ENCODE results near the gene HORMAD2.
"Not testable (repeated sequence)": the region's sequence is repeated elsewhere in the genome, so short reads cannot be mapped to it uniquely, and the experiment has no call there.

HORMAD2 gene

DNA sequence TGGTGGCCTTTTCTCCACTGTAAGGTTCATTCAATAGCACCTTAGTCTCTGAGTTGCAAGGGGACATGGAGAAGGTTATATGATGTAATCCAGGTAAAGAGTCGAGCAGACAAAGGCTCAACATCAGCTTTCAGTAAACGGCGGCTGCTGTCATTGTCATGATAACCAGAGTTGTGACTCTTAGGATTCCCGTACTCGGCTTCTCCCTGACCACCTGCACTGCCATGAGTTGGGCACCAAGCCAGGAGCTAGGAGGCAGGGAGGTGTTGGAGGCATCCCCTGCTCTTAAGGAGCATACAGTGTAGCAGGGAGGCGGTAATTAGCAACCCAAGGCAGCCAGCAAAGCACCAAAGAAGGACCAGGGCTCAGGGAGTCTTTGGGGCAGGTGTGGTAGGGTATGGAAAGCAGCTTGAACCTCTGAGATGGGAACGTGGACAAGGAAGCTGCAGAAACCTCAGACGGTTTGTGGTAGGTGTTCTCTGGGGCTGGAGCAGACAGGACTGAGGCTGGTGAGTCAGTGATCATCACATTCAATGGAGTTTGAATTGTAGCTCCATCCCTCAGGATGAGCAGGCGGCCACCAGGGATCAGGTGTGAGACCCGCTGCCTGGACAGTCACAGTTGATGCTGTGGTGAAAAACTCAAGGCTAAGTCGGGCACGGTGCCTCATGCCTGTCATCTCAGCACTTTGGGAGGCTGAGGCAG is 134.6 kb downstream of the HORMAD2 start:
- DNase-seq = no peak

DNA sequence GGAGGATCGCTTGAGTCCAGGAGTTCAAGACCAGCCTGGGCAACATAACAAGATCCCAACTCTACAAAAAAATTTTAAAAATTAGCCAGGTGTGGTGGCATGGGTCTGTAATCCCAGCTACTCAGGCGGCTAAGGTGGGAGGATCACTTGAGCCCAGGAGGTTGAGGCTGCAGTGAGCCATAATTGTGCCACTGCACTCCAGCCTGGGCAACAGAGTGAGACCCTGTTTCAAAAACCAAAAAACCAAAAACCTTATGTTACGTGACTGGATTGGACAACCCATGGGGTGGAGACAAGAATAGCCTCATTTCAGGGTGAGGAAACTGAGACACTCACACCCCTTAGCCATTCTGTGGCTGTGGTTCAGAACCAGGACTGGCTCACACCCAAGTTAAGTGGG is 136.0 kb downstream of the HORMAD2 start:
- DNase-seq = not testable (repeated sequence)

DNA sequence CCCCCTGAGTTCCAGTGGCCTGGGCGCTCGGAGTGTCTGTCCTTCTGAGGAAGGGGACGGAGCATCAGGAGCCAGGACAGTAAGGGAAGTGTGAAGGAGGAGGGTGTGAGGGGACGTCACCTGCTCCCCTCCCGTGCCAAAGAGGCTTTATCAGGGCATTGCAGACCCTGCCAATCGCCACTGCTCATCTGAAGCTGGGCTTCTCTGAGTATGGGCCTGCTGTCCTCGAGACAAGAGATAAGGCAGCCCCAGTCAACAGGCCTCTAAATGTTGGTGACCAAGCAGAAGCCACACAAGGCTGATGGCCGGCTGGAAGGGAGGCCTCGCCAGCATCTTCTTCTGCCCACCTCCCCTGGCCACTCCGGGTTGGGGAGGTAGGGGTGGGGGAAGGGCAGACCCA is 136.4 kb downstream of the HORMAD2 start:
- DNase-seq = no peak

DNA sequence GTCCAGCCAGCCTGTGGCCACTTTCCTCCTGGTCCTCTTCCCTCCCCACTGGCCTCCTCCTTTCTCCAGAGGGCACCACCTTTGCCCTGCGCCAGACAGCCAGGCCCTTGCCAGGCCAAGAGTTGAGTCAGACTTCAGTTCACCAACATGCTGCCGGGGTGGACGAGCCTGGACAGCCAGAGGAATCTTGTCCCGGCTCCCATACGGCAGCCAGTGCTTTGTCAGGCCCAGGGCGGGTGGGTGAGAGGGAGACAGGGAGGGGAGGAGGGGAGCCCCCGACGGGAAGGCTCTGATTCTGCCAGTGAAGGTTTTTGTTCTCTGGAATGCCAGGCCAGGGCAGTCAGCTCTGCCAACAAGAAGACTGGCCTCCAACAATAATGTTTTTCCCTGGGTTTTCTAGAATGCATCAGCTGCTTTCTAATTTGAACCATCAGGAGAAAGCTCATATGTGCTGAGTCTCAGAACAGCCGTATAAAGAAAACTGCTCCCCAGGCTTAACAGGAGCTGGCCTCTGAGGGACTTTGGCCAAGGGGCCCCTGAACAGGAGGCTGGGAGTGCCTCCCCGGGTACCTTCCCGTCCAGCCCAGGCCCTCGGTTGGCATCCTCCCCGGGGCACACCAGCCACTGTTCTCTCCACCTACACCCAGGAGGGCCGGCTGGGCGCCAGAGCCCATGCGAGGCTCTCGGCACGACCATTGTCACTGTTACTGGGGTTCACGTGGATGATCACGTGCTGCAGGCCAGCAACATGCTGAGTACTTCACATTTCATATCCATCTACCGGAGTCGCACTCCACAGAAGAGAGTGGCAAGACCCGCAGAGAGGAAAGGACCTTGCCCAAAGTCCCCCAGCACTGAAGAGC is 137.7 kb downstream of the HORMAD2 start:
- DNase-seq = no peak

DNA sequence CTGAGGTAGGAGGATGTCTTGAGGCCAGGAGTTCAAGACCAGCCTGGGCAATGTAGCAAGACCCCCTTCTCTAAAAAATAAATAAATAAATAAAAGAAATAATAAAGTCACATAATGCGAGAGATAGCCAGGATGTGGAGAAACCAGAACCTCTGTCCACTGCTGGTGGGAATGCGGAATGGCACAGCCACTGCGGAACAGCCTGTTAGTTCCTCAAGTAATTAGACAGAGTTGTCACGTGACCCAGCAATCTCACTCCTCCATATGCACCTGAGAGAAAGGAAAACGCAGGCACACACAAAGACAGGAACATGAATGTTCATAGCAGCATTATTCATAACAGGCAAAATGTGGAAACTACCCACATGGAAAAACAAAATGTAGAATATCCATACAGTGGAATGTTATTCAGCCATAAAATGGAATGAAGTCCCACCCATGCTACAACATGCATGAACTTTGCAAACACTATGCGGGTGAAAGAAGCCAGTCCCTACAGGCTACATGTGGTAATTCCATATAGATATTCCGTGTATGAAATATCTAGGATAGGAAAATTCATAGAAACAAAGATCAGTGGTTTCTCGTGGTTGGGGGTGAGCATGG is 138.9 kb downstream of the HORMAD2 start:
- no peak for DNase-seq

DNA sequence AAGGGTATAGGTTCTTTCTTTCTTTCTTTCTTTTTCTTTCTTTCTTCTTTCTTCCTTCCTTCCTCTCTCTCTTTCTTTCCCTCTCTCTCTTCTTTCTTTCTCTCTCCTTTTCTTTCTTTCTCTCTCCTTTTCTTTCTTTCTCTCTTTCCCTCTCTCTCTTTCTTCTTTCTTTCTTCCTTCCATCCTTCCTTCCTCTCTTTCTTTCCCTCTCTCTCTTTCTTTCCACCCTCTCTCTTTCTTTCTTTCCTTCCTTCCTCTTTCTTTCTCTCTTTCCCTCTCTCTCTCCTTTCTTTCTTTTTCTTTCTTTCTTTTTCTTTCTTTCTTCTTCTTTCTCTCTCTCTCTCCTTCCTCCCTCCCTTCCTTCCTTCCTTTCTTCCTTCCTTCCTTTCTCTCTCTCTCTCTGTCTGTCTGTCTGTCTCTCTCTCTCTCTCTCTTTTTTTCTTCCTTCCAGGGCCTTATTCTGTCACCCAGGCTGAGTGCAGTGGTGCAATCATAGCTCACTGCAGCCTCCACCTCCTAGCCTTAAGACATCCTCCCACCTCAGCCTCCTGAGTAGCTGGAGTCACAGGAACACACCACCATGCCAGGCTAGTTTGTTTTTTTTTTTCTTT is 139.5 kb downstream of the HORMAD2 start:
- DNase-seq = no peak

DNA sequence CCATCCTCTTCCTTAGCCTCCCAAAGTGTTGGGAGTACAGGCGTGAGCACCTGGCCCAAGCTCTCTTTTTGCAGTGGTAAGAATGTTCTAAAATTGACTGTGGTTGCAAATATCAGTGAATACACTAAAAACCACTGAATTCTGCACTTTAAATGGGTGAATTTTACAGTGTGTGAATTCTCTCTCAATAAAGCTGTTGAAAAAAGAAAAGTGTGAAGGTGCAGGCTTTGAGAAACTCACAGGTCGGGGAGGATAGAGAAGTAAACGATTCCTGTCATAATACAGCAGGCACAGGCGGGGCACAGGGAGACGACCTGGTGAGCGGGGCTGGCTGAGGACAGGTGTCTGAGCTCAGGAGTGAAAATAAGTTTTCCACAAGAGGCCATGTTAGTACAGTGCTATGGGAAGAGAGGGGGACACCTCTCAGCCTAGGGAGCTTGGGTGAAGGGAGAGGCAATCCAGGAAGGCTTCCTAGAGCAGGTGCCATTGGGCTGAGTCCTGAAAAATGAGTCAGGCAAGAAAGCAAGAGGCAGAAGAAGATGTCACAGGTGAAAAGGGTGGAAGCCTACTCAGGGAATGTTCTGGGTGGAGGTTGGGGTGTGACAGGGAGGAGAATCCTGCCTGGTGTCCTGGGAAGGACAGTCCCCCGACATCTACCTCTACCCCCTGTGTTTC is 140.2 kb downstream of the HORMAD2 start:
- DNase-seq = no peak

DNA sequence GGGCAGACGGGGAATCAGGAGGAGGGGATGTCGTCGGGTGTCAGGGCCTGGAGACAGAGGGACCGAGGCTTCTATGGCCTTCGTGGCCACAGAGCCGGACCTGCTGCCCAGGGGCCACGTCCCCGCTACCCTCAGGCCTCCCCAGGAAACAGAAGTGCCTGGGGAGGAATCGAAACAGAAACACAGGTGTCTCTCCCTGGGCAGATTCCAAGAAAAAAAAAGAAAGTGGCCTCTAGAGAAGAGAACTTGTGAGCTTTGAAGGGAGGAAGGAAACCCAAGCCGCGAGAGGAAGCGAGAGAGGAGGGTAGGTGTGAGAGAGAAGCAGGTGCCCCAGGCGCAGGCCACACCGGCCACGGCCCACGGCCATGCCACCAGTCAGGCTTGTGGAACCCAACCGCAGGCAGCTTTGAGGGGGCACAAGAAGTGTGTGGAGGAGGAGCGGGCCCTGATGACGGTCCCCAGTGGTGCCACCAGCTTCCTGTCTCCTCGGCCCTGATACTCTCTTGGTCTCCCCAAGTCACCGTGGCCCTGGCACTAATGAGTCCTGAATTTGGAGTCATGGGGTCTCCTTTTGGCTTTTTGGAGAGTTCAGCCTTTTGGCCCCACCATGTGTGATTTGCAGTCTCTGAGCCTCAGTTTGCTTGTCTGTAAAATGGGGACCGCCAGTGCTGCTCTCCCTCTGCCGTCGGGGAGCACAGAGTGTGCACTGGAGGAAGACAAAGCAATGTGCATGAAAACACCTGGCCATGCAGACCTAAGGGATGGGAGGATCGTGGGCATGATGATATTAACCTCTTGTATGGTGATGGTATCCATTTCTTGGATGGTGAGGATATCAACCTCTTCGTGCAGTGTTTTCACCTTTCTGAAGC is 141.1 kb downstream of the HORMAD2 start:
- no peak for DNase-seq

DNA sequence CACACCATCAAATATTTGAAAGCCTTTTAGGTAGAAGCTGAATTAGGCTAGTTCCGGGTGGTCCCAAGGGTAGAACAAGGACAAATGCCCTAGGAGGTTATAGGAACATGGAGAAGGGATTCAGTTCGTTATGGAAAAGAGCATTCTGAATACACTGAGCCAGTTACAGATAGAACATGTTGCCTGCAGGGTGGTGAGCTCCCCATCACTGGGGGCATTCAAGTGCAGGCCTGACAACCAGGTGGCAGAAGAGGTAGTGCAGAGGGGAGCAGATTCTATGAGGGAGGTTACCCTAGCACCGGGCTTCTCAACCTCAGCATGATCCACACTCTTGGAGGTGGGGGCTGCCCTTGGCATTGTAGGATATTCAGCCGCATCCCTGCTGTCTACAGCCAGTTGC is 142.1 kb downstream of the HORMAD2 start:
- DNase-seq = no peak

DNA sequence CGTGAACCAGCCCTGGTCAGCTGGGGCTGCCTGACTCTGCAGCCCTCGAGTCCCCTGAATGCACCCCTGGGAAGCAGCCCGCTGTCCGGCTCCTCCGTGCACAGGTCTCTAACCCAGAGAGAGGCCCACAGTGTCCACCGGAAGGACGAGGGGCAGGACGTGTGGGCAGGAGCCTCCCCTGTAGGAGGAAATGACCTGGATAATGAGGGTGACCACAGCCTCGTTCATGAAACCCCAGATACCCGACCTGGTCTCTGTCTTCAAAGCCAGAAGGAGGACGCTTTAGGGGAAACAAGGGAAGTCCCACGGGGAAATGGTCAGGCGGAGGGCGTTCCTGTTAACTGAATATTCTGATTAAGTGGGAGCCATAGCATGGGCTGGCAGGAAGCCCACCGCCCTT is 143.0 kb downstream of the HORMAD2 start:
- DNase-seq = no peak

DNA sequence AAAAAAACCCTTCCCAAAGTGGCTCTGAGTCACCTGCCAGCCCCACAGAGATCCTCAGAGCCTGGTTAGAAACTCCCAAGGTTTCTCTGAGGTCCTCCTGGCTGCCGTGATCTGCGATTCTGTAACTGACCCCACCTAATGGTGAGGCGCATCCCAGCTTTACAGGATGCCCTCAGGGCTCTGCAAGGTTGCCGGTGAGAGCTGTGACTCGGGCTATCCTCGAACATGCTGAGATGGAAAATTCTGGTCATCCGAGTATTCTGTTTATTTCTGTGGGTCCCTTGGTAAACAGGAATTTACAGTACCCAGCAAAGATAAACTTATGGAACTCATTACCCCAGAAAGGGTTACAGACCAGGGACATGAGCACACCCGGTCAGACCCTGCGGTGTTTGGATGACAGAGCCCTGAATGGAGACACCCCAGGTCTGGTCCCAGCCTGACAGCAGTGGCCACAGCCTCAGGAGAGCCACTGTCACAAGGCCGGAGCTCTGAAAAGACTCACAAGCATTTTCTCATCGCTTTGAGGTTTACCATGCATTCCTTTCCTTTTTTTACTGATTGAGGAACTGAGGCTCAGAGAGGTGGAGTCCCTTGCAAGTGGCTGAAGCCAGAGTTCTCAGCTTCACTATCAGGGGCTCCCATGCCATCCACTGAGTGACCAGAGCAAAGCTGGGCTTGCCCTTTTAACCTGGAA is 144.0 kb downstream of the HORMAD2 start:
- DNase-seq = no peak

DNA sequence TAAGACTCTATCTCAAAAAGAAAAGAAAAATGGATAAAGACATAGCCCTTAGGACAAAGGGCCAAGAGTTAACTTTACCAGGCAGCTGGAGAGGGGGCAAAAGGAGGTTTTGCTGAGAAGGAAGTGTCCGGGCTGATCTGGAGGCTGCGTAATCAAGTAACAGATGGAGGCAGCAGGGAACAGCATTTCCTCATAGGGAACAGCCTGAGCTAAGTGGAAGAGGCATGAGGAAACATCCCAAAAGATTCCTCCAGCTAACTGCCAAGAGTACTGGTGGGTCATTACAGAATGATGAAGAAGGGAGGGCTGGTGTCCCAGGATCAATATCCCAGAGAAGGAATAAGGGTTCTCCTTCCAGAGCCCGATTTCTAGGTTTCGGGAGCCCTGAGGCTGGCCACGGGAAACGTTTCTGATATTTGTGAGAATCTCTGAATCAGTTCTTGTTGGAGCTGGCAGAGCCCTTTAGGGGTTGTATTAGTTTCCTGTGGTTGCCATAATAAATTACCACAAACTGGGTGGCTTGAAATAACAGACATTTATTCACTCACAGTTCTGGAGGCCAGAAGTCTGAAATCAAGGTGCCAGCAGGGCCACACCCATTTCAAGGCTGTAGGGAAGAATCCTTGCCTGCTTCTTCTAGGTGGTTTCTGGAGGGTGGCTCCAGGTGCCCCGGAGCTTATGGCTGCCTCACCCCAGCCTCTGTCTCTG is 145.1 kb downstream of the HORMAD2 start:
- DNase-seq = no peak

DNA sequence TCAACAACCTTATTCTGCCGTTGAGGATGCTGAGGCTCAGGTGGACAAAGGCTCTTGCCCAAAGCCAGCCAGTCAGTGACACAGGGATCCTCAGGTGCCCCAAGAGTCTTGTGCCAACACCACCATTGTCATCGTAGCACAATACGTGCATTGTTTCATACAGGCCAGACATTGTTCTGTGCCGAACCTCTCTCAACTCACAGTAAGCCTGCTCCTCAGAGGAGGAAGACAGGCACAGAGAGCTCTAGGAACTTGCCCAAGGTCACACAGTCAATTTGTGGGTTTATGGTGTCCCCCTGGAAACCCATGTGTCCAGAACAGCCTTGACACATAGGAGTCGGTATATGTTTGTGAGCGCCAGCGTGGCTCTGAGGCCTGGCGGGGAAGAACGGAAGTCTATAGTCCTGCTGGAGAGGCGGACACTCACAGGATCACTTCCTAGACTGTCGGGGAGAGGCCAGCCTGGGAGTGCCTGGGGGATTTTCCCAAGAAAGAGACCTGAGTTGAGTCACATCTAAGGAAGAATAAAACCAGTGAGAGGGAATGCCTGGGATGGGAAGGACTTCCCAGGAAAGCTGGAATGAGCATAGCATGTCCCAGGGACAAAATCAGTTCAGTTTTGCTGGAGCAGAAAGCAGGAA is 146.0 kb downstream of the HORMAD2 start:
- DNase-seq = no peak

Measured in activated CD4-positive, CD25-positive, alpha-beta regulatory T cell treated with anti-CD3 and anti-CD28 coated beads, Interleukin-2, amount 50 U/mL, for 72 hours (primary cell).